Natural killer cell treated with Interleukin-12 subunit alpha and Interleukin-12 subunit beta and Interleukin-15 and Interleukin-18, amount 100 ng/mL, for 72 hours (primary cell): Measurements from ENCODE around the gene HAGHL. TPM values are rescaled to one million over a fixed set of nuclear protein-coding genes. Genes with fewer than 3 reads are reported as not detected.
"Not testable (repeated sequence)": the region's sequence is repeated elsewhere in the genome, so short reads cannot be mapped to it uniquely, and the experiment has no call there.

Source experiments
- ATAC-seq, 2 donors: fragments of 150-1000 bp; cut with Tn5 transposase in 1 of 2; sonication (Bioruptor Pico), chemical (Tn5 transposase) in 1 of 2; 2 replicates each; pipeline ENCODE4 v1.10.0; 2021
- DNase-seq: peaks from one replicate; pipeline ENCODE4 v3.0.0; 2022; ENCODE audit warnings: low spot score
- H3K27ac Mint-ChIP-seq, 2 donors: 1 replicate in 1 of 2; 2 replicates in 1 of 2; pipeline ENCODE4 v1.8.0; 2022; ENCODE audit warnings: mixed read lengths in 2 of 2, mild to moderate bottlenecking in 1 of 2, moderate library complexity in 1 of 2
- H3K27me3 Mint-ChIP-seq, 2 donors: 1 replicate in 1 of 2; 2 replicates in 1 of 2; pipeline ENCODE4 v1.8.0; 2022; ENCODE audit warnings: mixed read lengths in 2 of 2
- H3K36me3 Mint-ChIP-seq: one replicate; pipeline ENCODE4 v1.8.0; 2022; ENCODE audit warnings: mixed read lengths
- H3K4me1 Mint-ChIP-seq, 2 donors: 1 replicate in 1 of 2; 2 replicates in 1 of 2; pipeline ENCODE4 v1.8.0; 2022; ENCODE audit warnings: low read depth in 2 of 2, mixed read lengths in 2 of 2, mild to moderate bottlenecking in 1 of 2
- H3K4me3 Mint-ChIP-seq: one replicate; pipeline ENCODE4 v1.8.0; 2022; ENCODE audit warnings: mixed read lengths
- H3K9me3 Mint-ChIP-seq: 2 replicates; pipeline ENCODE4 v1.8.0; 2022; ENCODE audit warnings: mixed read lengths
- total RNA-seq, 2 donors: library from RNA; stranded (reverse); gene quantifications; one replicate each; pipeline ENCODE4 v1.2.3, GENCODE V29; 2022

HAGHL gene
- total RNA-seq, 2 donors from 2014 or later = 5.4 to 15.3 TPM

- Mint-ChIP-seq H3K4me3 (peak overlapping the region; percentile 47), H3K27me3 (no peaks in the 10 kb centered on the region), H3K27ac (no peak overlapping the region), H3K4me1 (peaks cover 3 to 10% of the 10 kb centered on the region in 2 donors), H3K9me3 (no peaks in the 10 kb centered on the region), H3K36me3 (no peaks in the 10 kb centered on the region)
- no peak for ATAC-seq
- DNase-seq = no peak
Measured at GRCh38 chr16:734981-735881, 8.3 kb downstream of the HAGHL start.

- Mint-ChIP-seq H3K9me3 (no peaks in the 10 kb centered on the region), H3K36me3 (no peaks in the 10 kb centered on the region), H3K27ac (peak overlapping the region in 1 of 2 donors; percentile 21), H3K4me3 (peak overlapping the region; percentile 47), H3K4me1 (peaks cover 3 to 10% of the 10 kb centered on the region in 2 donors), H3K27me3 (no peaks in the 10 kb centered on the region)
- ATAC-seq (peak in 1 of 2 donors; percentile 68), DNase-seq (no peak)
Measured at GRCh38 chr16:735982-736453, 9.1 kb downstream of the HAGHL start.

- Mint-ChIP-seq H3K4me1 (peaks cover 3 to 10% of the 10 kb centered on the region in 2 donors), H3K36me3 (no peaks in the 10 kb centered on the region), H3K27me3 (no peaks in the 10 kb centered on the region), H3K4me3 (no peak overlapping the region), H3K27ac (no peak overlapping the region), H3K9me3 (no peaks in the 10 kb centered on the region)
- ATAC-seq (no peak), DNase-seq (no peak)
Measured at GRCh38 chr16:736936-737481, 10.1 kb downstream of the HAGHL start.

- DNase-seq (no peak), ATAC-seq (no peak)
- H3K27me3 Mint-ChIP-seq = no peaks in the 10 kb centered on the region
- no peaks in the 10 kb centered on the region for H3K36me3 Mint-ChIP-seq
- H3K9me3 Mint-ChIP-seq = no peaks in the 10 kb centered on the region
- H3K4me1 Mint-ChIP-seq = peaks cover 3 to 10% of the 10 kb centered on the region in 2 donors
- peak overlapping the region in 1 of 2 donors; percentile 58 for H3K27ac Mint-ChIP-seq
- peak overlapping the region; percentile 73 for H3K4me3 Mint-ChIP-seq
Measured at GRCh38 chr16:739560-740458, 12.9 kb downstream of the HAGHL start.

- Mint-ChIP-seq H3K27ac (no peak overlapping the region), H3K36me3 (no peaks in the 10 kb centered on the region), H3K9me3 (no peaks in the 10 kb centered on the region), H3K27me3 (no peaks in the 10 kb centered on the region), H3K4me1 (peaks cover 3 to 7% of the 10 kb centered on the region in 2 donors), H3K4me3 (peak overlapping the region; percentile 73)
- ATAC-seq (peak; percentile 27 to 33), DNase-seq (no peak)
Measured at GRCh38 chr16:740459-740763, 13.5 kb downstream of the HAGHL start.

GRCh38 chr16:740764-741505, 14.0 kb downstream of the HAGHL start, which contains the start of gene CIAO3:
CIAO3 (minus strand) TSS chr16:740997; CDS start chr16:740985, 12 bp downstream.
- Mint-ChIP-seq H3K36me3 (no peaks in the 10 kb centered on the region), H3K27me3 (no peaks in the 10 kb centered on the region), H3K27ac (no peak within 1 kb of the TSS), H3K4me3 (peak within 1 kb of the TSS; percentile 73), H3K9me3 (no peaks in the 10 kb centered on the region), H3K4me1 (peaks cover 3% of the 10 kb centered on the region in 2 donors)
- DNase-seq (peak; percentile 94), ATAC-seq (peak; percentile 91 to 96)

GRCh38 chr16:741986-742629, 15.2 kb downstream of the HAGHL start:
- DNase-seq (no peak), ATAC-seq (no peak)
- Mint-ChIP-seq H3K4me3 (peak overlapping the region; percentile 54), H3K27me3 (no peaks in the 10 kb centered on the region), H3K36me3 (no peaks in the 10 kb centered on the region), H3K4me1 (peaks cover 0 to 3% of the 10 kb centered on the region in 2 donors), H3K9me3 (no peaks in the 10 kb centered on the region), H3K27ac (no peak overlapping the region)

- not testable (repeated sequence) for H3K9me3 Mint-ChIP-seq, ATAC-seq, H3K4me1 Mint-ChIP-seq, H3K4me3 Mint-ChIP-seq, H3K27ac Mint-ChIP-seq, DNase-seq, H3K36me3 Mint-ChIP-seq, H3K27me3 Mint-ChIP-seq
Measured at GRCh38 chr16:742894-743293, 16.0 kb downstream of the HAGHL start.

GRCh38 chr16:743794-744500, 17.0 kb downstream of the HAGHL start:
- no peak for ATAC-seq
- DNase-seq = no peak
- peaks cover 0 to 3% of the 10 kb centered on the region in 2 donors for H3K4me1 Mint-ChIP-seq
- H3K36me3 Mint-ChIP-seq = no peaks in the 10 kb centered on the region
- H3K9me3 Mint-ChIP-seq = no peaks in the 10 kb centered on the region
- H3K27me3 Mint-ChIP-seq = no peaks in the 10 kb centered on the region
- H3K27ac Mint-ChIP-seq = no peak overlapping the region
- no peak overlapping the region for H3K4me3 Mint-ChIP-seq

GRCh38 chr16:745739-746138, 18.8 kb downstream of the HAGHL start:
- DNase-seq (no peak), ATAC-seq (no peak)
- no peaks in the 10 kb centered on the region for H3K36me3 Mint-ChIP-seq
- no peak overlapping the region for H3K27ac Mint-ChIP-seq
- H3K4me1 Mint-ChIP-seq = no peaks in the 10 kb centered on the region
- no peaks in the 10 kb centered on the region for H3K9me3 Mint-ChIP-seq
- H3K27me3 Mint-ChIP-seq = no peaks in the 10 kb centered on the region
- no peak overlapping the region for H3K4me3 Mint-ChIP-seq

GRCh38 chr16:746637-747036, 19.7 kb downstream of the HAGHL start:
- no peaks in the 10 kb centered on the region for H3K36me3 Mint-ChIP-seq

GRCh38 chr16:747978-748746, 21.3 kb downstream of the HAGHL start:
- no peak for ATAC-seq
- no peak overlapping the region for H3K4me3 Mint-ChIP-seq
- H3K27ac Mint-ChIP-seq = no peak overlapping the region
- no peaks in the 10 kb centered on the region for H3K36me3 Mint-ChIP-seq
- H3K27me3 Mint-ChIP-seq = no peaks in the 10 kb centered on the region
- no peak for DNase-seq
- no peaks in the 10 kb centered on the region for H3K9me3 Mint-ChIP-seq
- H3K4me1 Mint-ChIP-seq = no peaks in the 10 kb centered on the region

More at GRCh38 chr16:746637-747036, 19.7 kb downstream of the HAGHL start:
- H3K27ac Mint-ChIP-seq = no peak overlapping the region
- H3K4me1 Mint-ChIP-seq = no peaks in the 10 kb centered on the region
- no peak for DNase-seq
- H3K4me3 Mint-ChIP-seq = no peak overlapping the region
- ATAC-seq = no peak
- no peaks in the 10 kb centered on the region for H3K27me3 Mint-ChIP-seq
- no peaks in the 10 kb centered on the region for H3K9me3 Mint-ChIP-seq
